GM23338 (cell line): ENCODE measurements around the gene NUB1. TPM values are rescaled to one million over a fixed set of nuclear protein-coding genes. Genes with fewer than 3 reads are reported as not detected.

Source experiments
- ATAC-seq: fragments of 200-7000 bp; cut with Tn5 transposase; 3 replicates; pipeline ENCODE4 v1.9.1; 2020
- DNase-seq: peaks from one replicate; pipeline ENCODE4 v3.0.0-alpha.2; 2015; ENCODE audit warnings: low spot score
- H2AFZ ChIP-seq: fragments of 200-600 bp; sonication (generic); 2 replicates; pipeline ENCODE4 v1.8.0; 2016; ENCODE audit warnings: antibody characterized with exemption, mild to moderate bottlenecking, moderate library complexity
- H3F3A ChIP-seq: fragments of 200-600 bp; sonication (generic); replicated peaks from 2 replicates; pipeline ENCODE4 v1.8.0; 2017; ENCODE audit warnings: antibody characterized with exemption, mixed run types, low read depth
- H3K27ac ChIP-seq: fragments of 200-600 bp; sonication (generic); 2 replicates; pipeline ENCODE4 v1.6.1; 2016; ENCODE audit warnings: low read depth
- H3K27me3 ChIP-seq: fragments of 200-600 bp; sonication (generic); 2 replicates; pipeline ENCODE4 v1.8.0; 2016; ENCODE audit warnings: mild to moderate bottlenecking, mixed run types, moderate library complexity; ENCODE audit not compliant: insufficient read depth
- H3K36me3 ChIP-seq: fragments of 200-600 bp; sonication (generic); 2 replicates; pipeline ENCODE4 v1.8.0; 2016; ENCODE audit warnings: mild to moderate bottlenecking; ENCODE audit not compliant: insufficient read depth
- H3K4me1 ChIP-seq: fragments of 200-600 bp; sonication (generic); 2 replicates; pipeline ENCODE4 v1.8.0; 2016; ENCODE audit warnings: mild to moderate bottlenecking, moderate library complexity; ENCODE audit not compliant: insufficient read depth
- H3K4me2 ChIP-seq: fragments of 200-600 bp; sonication (generic); 2 replicates; pipeline ENCODE4 v1.7.1; 2017; ENCODE audit warnings: mixed run types
- H3K4me3 ChIP-seq: fragments of 200-600 bp; sonication (generic); 2 replicates; pipeline ENCODE4 v1.6.1; 2016; ENCODE audit warnings: mixed run types
- H3K79me2 ChIP-seq: fragments of 200-600 bp; sonication (generic); replicated peaks from 2 replicates; pipeline ENCODE4 v1.8.0; 2017; ENCODE audit warnings: mild to moderate bottlenecking; ENCODE audit not compliant: insufficient read depth
- H3K9me2 ChIP-seq: fragments of 200-600 bp; sonication (generic); 2 replicates; pipeline ENCODE4 v1.8.0; 2017; ENCODE audit not compliant: insufficient read depth
- H4K20me1 ChIP-seq: fragments of 200-600 bp; sonication (generic); replicated peaks from 2 replicates; pipeline ENCODE4 v1.8.0; 2017; ENCODE audit warnings: mild to moderate bottlenecking; ENCODE audit not compliant: insufficient read depth
- H3K27ac Mint-ChIP-seq: 2 replicates; pipeline ENCODE4 v1.8.0; 2020; ENCODE audit warnings: inconsistent platforms, mild to moderate bottlenecking, moderate library complexity, mixed read lengths
- H3K27me3 Mint-ChIP-seq: 3 replicates; pipeline ENCODE4 v1.8.0; 2022; ENCODE audit warnings: low read depth, mild to moderate bottlenecking, moderate library complexity, mixed read lengths, inconsistent platforms; ENCODE audit not compliant: insufficient read depth, poor library complexity
- H3K36me3 Mint-ChIP-seq: 3 replicates; pipeline ENCODE4 v1.8.0; 2021; ENCODE audit warnings: low read depth, mild to moderate bottlenecking, inconsistent platforms, moderate library complexity, mixed read lengths
- H3K4me1 Mint-ChIP-seq: 3 replicates; pipeline ENCODE4 v1.8.0; 2020; ENCODE audit warnings: mild to moderate bottlenecking, inconsistent platforms, mixed read lengths
- H3K4me3 Mint-ChIP-seq: 3 replicates; pipeline ENCODE4 v1.8.0; 2021; ENCODE audit warnings: moderate library complexity, mild to moderate bottlenecking, inconsistent platforms, mixed read lengths
- H3K9me3 Mint-ChIP-seq: 3 replicates; pipeline ENCODE4 v1.8.0; 2020; ENCODE audit warnings: moderate library complexity, mild to moderate bottlenecking, inconsistent platforms, mixed read lengths
- CREB1 ChIP-seq: fragments of 250-450 bp; sonication (Bioruptor Pico); IDR thresholded peaks from 2 replicates; pipeline ENCODE4 v1.5.0; 2020; ENCODE audit warnings: low read depth, mild to moderate bottlenecking, moderate library complexity
- CTCF ChIP-seq, 2 experiments: fragments of 200-600 bp in 1 of 2; sonication (generic) in 1 of 2; conservative IDR thresholded peaks; 2 replicates each; pipeline versions ENCODE4 v1.5.1 to v1.6.1; 2016 to 2017; ENCODE audit warnings: antibody characterized with exemption in 2 of 2, low read depth in 2 of 2, mild to moderate bottlenecking in 2 of 2, moderate library complexity in 1 of 2
- EZH2 ChIP-seq: fragments of 200-600 bp; sonication (generic); IDR thresholded peaks from one replicate; pipeline ENCODE4 v1.8.0; 2017; ENCODE audit warnings: antibody characterized with exemption, mild to moderate bottlenecking, low read depth; ENCODE audit not compliant: unreplicated experiment
- EZH2phosphoT487 ChIP-seq: fragments of 200-600 bp; sonication (generic); IDR thresholded peaks from one replicate; pipeline ENCODE4 v1.8.1; 2018; ENCODE audit warnings: antibody characterized with exemption; ENCODE audit not compliant: unreplicated experiment
- NANOG ChIP-seq: IDR thresholded peaks from 2 replicates; pipeline ENCODE4 v1.6.1; 2016; ENCODE audit warnings: antibody characterized with exemption, borderline replicate concordance
- POLR2AphosphoS5 ChIP-seq: IDR thresholded peaks from 2 replicates; pipeline ENCODE4 v1.6.1; 2016; ENCODE audit warnings: antibody characterized with exemption, low read depth
- STAT1 ChIP-seq: IDR thresholded peaks from one replicate; pipeline ENCODE4 v1.6.1; 2016; ENCODE audit warnings: antibody characterized with exemption; ENCODE audit not compliant: unreplicated experiment
- ZNF462 ChIP-seq: fragments of 250-450 bp; sonication (Bioruptor Pico); IDR thresholded peaks from 2 replicates; pipeline ENCODE4 v1.5.0; 2020; ENCODE audit warnings: mild to moderate bottlenecking, moderate library complexity
- polyA plus RNA-seq: library from polyadenylated mRNA; unstranded; fragments of >200 nt; fragmentation: Nextera tagmentation; extraction: Ambion mirVana; gene quantifications from 2 replicates; pipeline ENCODE4 v1.2.1, GENCODE V29; 2016
- total RNA-seq: library from RNA; depleted of rRNA; stranded (reverse); fragments of >200 nt; shearing (Covaris generic); gene quantifications from 2 replicates; pipeline ENCODE4 v1.2.3, GENCODE V29; 2014

NUB1 gene
- total and polyA plus RNA-seq, 2 experiments from 2014 or later, result 31.8 to 42.3 TPM

- TF ChIP-seq ZNF462 (CRISPR knock-in tag) (no peak), POLR2AphosphoS5 (no peak), NANOG (no peak), EZH2 (no peak)
Observed at GRCh38 chr7:151308256-151308655, 33.4 kb upstream of the NUB1 start (continued).

GRCh38 chr7:151308791-151309190 is 32.8 kb upstream of the NUB1 start:
- no peak for ATAC-seq
- Histone ChIP-seq H3K4me2 (no peak overlapping the region), H2AFZ (no peak overlapping the region), H3F3A (peaks cover 10% of the 10 kb centered on the region; the same call in 1 of the 2 replicates), H3K36me3 (no peaks in the 10 kb centered on the region), H3K9me2 (no peaks in the 10 kb centered on the region), H3K79me2 (no peaks in the 10 kb centered on the region), H3K27me3 (peaks cover 6% of the 10 kb centered on the region; the same call in 1 of the 2 replicates), H3K27ac (no peak overlapping the region), H3K4me1 (peaks cover 4% of the 10 kb centered on the region), H3K4me3 (no peak overlapping the region), H4K20me1 (no peaks in the 10 kb centered on the region)
- H3K9me3 Mint-ChIP-seq, result peaks cover 14% of the 10 kb centered on the region
- no peak for DNase-seq
- H3K36me3 Mint-ChIP-seq, result peaks cover 2% of the 10 kb centered on the region; the same call in 1 of the 3 replicates
- H3K27ac Mint-ChIP-seq, result no peak overlapping the region
- H3K27me3 Mint-ChIP-seq, result peaks cover 21% of the 10 kb centered on the region
- peaks cover 9% of the 10 kb centered on the region; the same call in 2 of the 3 replicates for H3K4me1 Mint-ChIP-seq
- no peak overlapping the region for H3K4me3 Mint-ChIP-seq
- TF ChIP-seq CTCF (conservative IDR thresholded peaks at IDR 0.05; ENCODE audit: low read depth in 2 of 2) (no peak), CREB1 (no peak), ZNF462 (CRISPR knock-in tag) (no peak), EZH2phosphoT487 (no peak), STAT1 (no peak)
